Measurements from ENCODE around the gene CCL25. TPM values are rescaled to one million over a fixed set of nuclear protein-coding genes. Genes with fewer than 3 reads are reported as not detected.

CCL25 gene
- total RNA-seq, 4 donors from 2014 or later: not detected

GRCh38 chr19:8083141-8083540 is 30.6 kb downstream of the CCL25 start:
- H3K27me3 ChIP-seq: peaks cover 4% of the 10 kb centered on the region
- TF ChIP-seq POLR2AphosphoS5 (IDR thresholded peaks at IDR 0.05): no peak
- TF ChIP-seq EP300 (IDR thresholded peaks at IDR 0.05): no peak
- TF ChIP-seq, protein P1, sequence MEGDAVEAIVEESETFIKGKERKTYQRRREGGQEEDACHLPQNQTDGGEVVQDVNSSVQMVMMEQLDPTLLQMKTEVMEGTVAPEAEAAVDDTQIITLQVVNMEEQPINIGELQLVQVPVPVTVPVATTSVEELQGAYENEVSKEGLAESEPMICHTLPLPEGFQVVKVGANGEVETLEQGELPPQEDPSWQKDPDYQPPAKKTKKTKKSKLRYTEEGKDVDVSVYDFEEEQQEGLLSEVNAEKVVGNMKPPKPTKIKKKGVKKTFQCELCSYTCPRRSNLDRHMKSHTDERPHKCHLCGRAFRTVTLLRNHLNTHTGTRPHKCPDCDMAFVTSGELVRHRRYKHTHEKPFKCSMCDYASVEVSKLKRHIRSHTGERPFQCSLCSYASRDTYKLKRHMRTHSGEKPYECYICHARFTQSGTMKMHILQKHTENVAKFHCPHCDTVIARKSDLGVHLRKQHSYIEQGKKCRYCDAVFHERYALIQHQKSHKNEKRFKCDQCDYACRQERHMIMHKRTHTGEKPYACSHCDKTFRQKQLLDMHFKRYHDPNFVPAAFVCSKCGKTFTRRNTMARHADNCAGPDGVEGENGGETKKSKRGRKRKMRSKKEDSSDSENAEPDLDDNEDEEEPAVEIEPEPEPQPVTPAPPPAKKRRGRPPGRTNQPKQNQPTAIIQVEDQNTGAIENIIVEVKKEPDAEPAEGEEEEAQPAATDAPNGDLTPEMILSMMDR (IDR thresholded peaks at IDR 0.05): no peak
- TF ChIP-seq POLR2A (IDR thresholded peaks at IDR 0.05): no peak
- H3K4me3 ChIP-seq: no peak overlapping the region
- no peaks in the 10 kb centered on the region for H3K36me3 ChIP-seq
- no peaks in the 10 kb centered on the region for H3K4me1 ChIP-seq
- no peak for DNase-seq (ENCODE audit: low spot score in 2 of 2)
- no peak overlapping the region for H3K27ac ChIP-seq
- no peaks in the 10 kb centered on the region for H3K9me3 ChIP-seq
- 93% methylated on average over 8 of the region's 12 CpGs for WGBS

GRCh38 chr19:8084152-8084551 is 31.6 kb downstream of the CCL25 start:
- Histone ChIP-seq H3K27me3 (peaks cover 5% of the 10 kb centered on the region), H3K4me1 (no peaks in the 10 kb centered on the region), H3K36me3 (no peaks in the 10 kb centered on the region), H3K27ac (no peak overlapping the region), H3K9me3 (no peaks in the 10 kb centered on the region), H3K4me3 (no peak overlapping the region)
- TF ChIP-seq EP300 (IDR thresholded peaks at IDR 0.05) (no peak), POLR2A (IDR thresholded peaks at IDR 0.05) (no peak), POLR2AphosphoS5 (IDR thresholded peaks at IDR 0.05) (no peak)
- TF ChIP-seq, protein P1 (IDR thresholded peaks at IDR 0.05): no peak
- WGBS: 92% methylated on average over 12 of the region's 13 CpGs
- DNase-seq (ENCODE audit: low spot score in 2 of 2): no peak

DNA sequence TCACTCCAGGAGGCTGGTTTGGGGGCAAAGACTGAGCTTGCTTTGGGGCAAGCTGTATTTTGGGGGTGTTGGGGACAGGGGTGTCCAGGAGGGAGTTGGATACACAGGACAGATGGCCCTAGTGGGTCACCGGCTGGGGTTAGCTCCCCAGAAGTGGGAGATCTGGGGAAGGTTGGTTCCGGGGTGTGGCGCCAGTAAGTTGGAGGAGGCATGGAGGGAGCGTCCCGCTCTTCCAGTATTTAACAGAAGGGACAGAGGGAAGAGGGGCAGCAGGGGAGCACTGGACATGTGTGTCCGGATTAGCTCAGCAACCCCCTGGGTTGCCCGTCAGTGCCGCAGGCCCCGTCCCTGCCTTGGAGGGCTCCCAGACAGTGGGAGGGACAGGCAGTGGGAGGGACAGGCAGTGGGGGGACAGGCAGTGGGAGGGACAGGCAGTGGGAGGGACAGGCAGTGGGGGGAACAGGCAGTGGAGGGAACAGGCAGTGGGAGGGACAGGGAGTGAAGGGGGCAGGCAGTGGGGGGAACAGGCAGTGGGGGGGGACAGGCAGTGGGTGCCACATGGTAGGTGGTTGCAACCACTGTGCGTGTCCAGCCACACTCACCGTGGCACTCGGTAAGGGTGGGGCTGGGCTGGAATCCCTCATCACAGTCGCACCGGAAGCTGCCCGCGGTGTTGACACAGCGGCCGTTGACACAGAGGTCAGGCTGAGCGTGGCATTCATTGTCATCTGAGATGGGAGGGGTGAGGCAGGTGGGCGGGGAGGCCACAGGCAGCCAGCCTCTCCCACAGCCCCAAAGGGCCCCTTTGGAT is 33.2 kb downstream of the CCL25 start:
- Histone ChIP-seq H3K4me3 (no peak overlapping the region), H3K9me3 (no peaks in the 10 kb centered on the region), H3K36me3 (no peaks in the 10 kb centered on the region), H3K27ac (no peak overlapping the region), H3K27me3 (peaks cover 5% of the 10 kb centered on the region), H3K4me1 (no peaks in the 10 kb centered on the region)
- no peak for TF ChIP-seq EP300 (IDR thresholded peaks at IDR 0.05)
- TF ChIP-seq, protein P1 (IDR thresholded peaks at IDR 0.05): no peak
- no peak for TF ChIP-seq POLR2A (IDR thresholded peaks at IDR 0.05)
- TF ChIP-seq POLR2AphosphoS5 (IDR thresholded peaks at IDR 0.05): no peak
- WGBS: 78% methylated on average over 16 of the region's 20 CpGs
- no peak for DNase-seq (ENCODE audit: low spot score in 2 of 2)

DNA sequence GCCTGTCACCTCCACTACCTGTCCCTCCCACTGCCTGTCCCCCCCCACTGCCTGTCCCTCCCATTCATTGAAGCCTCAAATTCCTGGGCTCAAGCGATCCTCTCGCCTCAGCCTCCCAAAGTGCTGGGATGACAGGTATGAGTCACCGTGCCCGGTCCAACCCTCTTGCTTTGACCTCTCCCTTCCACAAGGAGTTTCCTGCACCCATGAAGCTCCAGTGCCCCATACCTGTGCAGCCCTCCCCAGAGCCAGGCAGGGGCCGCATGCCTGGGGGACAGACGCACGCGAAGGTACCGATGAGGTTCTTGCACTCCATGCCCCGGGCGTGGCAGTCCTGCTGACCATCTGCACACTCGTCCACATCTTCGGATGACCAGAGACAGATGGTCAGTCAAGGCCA is 34.3 kb downstream of the CCL25 start:
- WGBS: 96% methylated on average over 9 of the region's 13 CpGs
- H3K9me3 ChIP-seq: no peaks in the 10 kb centered on the region
- TF ChIP-seq EP300 (IDR thresholded peaks at IDR 0.05) (no peak), POLR2AphosphoS5 (IDR thresholded peaks at IDR 0.05) (no peak), POLR2A (IDR thresholded peaks at IDR 0.05) (no peak)
- TF ChIP-seq, protein P1 (IDR thresholded peaks at IDR 0.05): no peak
- no peak for DNase-seq (ENCODE audit: low spot score in 2 of 2)
- no peaks in the 10 kb centered on the region for H3K36me3 ChIP-seq
- no peaks in the 10 kb centered on the region for H3K4me1 ChIP-seq
- peaks cover 5% of the 10 kb centered on the region for H3K27me3 ChIP-seq
- no peak overlapping the region for H3K4me3 ChIP-seq
- H3K27ac ChIP-seq: no peak overlapping the region

- no peak overlapping the region for H3K4me3 ChIP-seq
- WGBS: 97% methylated on average over 10 of the region's 15 CpGs
Observed at GRCh38 chr19:8087876-8088275, 35.3 kb downstream of the CCL25 start.

More at GRCh38 chr19:8087876-8088275, 35.3 kb downstream of the CCL25 start:
- no peaks in the 10 kb centered on the region for H3K9me3 ChIP-seq
- DNase-seq (ENCODE audit: low spot score in 2 of 2): no peak
- no peak for TF ChIP-seq POLR2A (IDR thresholded peaks at IDR 0.05)
- TF ChIP-seq, protein P1 (IDR thresholded peaks at IDR 0.05): no peak
- TF ChIP-seq POLR2AphosphoS5 (IDR thresholded peaks at IDR 0.05): no peak
- TF ChIP-seq EP300 (IDR thresholded peaks at IDR 0.05): no peak
- no peak overlapping the region for H3K27ac ChIP-seq
- H3K36me3 ChIP-seq: no peaks in the 10 kb centered on the region
- H3K27me3 ChIP-seq: peaks cover 5% of the 10 kb centered on the region
- no peaks in the 10 kb centered on the region for H3K4me1 ChIP-seq

All from suprapubic skin (tissue), 4 donors.